ENCODE measurements around the gene CLPTM1L. TPM values are rescaled to one million over a fixed set of nuclear protein-coding genes. Genes with fewer than 3 reads are reported as not detected.

The CLPTM1L gene
- total and polyA plus RNA-seq, 7 donors, result 33.1 to 90.5 (median 52.5) TPM

DNA sequence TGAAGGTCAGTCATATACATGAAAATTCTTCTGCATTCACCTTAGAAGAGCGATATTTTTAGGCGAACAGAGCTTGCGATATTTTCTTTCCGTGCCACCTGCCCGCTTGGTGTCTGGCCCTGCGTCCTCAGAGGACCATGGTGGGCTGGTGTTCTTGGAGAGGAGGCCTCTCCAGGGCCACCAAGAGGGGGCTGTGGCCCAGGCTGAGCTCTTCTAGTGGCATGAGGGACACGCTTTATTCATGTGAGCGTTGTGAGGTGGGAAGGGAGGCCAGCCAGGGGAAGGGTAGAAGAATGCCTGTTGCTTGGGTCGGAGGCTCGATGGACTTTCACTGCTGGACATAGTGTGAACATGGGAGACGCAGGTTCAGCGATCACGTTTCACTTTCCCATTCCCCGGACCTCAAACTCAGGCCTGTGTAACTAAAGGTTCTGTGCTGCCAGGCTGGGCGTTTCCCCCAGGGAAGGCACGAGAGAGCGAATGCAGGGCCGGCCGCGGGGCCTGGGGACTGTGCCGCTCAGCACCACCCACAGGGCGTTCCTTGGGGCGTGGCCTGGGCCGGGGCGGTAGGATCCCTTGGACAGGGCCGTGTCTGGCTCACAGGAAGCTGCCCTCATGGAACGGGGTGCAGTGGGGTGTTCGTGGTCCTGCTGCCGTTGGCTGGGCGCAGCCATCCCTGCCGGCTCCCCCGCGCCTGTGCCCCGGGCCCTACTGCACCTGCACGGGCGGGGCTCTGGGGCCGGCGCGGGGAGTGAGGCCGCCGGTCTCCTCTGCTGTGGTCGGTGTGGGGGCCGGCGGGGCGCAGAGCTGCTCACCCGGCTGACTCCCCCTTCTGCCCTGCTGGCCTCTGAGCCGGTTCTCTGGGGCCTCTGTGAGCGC is 40.7 kb upstream of the CLPTM1L start:
- DNase-seq, result peak; percentile 91
- TF ChIP-seq EP300 (IDR thresholded peaks at IDR 0.05) (no peak), POLR2A (IDR thresholded peaks at IDR 0.05) (peak in 1 of 2 donors; percentile 33), POLR2AphosphoS5 (IDR thresholded peaks at IDR 0.05) (peak in 3 of 4 donors; percentile 48 to 54 (median 49))
- TF ChIP-seq, protein P1, sequence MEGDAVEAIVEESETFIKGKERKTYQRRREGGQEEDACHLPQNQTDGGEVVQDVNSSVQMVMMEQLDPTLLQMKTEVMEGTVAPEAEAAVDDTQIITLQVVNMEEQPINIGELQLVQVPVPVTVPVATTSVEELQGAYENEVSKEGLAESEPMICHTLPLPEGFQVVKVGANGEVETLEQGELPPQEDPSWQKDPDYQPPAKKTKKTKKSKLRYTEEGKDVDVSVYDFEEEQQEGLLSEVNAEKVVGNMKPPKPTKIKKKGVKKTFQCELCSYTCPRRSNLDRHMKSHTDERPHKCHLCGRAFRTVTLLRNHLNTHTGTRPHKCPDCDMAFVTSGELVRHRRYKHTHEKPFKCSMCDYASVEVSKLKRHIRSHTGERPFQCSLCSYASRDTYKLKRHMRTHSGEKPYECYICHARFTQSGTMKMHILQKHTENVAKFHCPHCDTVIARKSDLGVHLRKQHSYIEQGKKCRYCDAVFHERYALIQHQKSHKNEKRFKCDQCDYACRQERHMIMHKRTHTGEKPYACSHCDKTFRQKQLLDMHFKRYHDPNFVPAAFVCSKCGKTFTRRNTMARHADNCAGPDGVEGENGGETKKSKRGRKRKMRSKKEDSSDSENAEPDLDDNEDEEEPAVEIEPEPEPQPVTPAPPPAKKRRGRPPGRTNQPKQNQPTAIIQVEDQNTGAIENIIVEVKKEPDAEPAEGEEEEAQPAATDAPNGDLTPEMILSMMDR (IDR thresholded peaks at IDR 0.05), result no peak
- H3K27ac ChIP-seq, result peak overlapping the region; percentile 28 to 60 (median 58)
- WGBS, 2 donors, result 11 to 13% methylated on average over 48 of the region's 48 CpGs
- no peaks in the 10 kb centered on the region for H3K9me3 ChIP-seq
- H3K27me3 ChIP-seq, result peaks cover under 1 to 37% (median 4%) of the 10 kb centered on the region in 3 donors
- intact Hi-C loops (cut with DNase I), result loop anchor here (2.0 kb wide), 1 partner anchor 259 kb away; no protein-coding TSS in a partner anchor
- H3K4me3 ChIP-seq, result peak overlapping the region; percentile 49 to 64 (median 60)
- no peaks in the 10 kb centered on the region for H3K36me3 ChIP-seq
- peaks cover 0 to 19% (median 12%) of the 10 kb centered on the region in 4 donors for H3K4me1 ChIP-seq

DNA sequence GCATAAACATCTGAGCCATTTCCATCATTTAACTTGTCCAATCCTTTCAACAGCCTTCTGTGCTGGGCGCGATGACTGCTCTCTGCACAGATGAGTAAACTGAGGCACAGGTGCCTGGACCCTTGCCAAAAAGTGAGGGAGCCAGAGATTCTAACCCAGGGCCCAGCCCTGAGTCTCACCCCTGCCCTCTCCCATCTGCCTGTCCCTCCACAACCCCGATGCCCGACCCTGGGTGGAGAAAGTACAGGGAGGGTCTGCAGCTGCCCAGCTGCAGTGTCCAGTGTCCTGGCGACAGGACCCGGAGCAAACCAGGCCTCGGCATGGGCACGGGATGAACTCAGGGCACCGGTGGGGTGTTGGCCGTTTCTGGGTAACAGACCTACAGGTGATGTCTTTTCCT is 39.6 kb upstream of the CLPTM1L start:
- Histone ChIP-seq H3K4me1 (peaks cover 0 to 25% (median 15%) of the 10 kb centered on the region in 4 donors), H3K9me3 (no peaks in the 10 kb centered on the region), H3K36me3 (no peaks in the 10 kb centered on the region), H3K4me3 (no peak overlapping the region), H3K27me3 (peaks cover 0 to 43% (median 12%) of the 10 kb centered on the region in 3 donors), H3K27ac (no peak overlapping the region)
- TF ChIP-seq POLR2AphosphoS5 (IDR thresholded peaks at IDR 0.05), result no peak
- TF ChIP-seq, protein P1 (IDR thresholded peaks at IDR 0.05), result no peak
- no peak for TF ChIP-seq EP300 (IDR thresholded peaks at IDR 0.05)
- no peak for TF ChIP-seq POLR2A (IDR thresholded peaks at IDR 0.05)
- no peak for DNase-seq
- intact Hi-C loops (cut with DNase I), result loop anchor here (2.0 kb wide), 1 partner anchor 260 kb away; no protein-coding TSS in a partner anchor
- WGBS, 2 donors, result 47 to 87% methylated on average over 10 of the region's 10 CpGs

DNA sequence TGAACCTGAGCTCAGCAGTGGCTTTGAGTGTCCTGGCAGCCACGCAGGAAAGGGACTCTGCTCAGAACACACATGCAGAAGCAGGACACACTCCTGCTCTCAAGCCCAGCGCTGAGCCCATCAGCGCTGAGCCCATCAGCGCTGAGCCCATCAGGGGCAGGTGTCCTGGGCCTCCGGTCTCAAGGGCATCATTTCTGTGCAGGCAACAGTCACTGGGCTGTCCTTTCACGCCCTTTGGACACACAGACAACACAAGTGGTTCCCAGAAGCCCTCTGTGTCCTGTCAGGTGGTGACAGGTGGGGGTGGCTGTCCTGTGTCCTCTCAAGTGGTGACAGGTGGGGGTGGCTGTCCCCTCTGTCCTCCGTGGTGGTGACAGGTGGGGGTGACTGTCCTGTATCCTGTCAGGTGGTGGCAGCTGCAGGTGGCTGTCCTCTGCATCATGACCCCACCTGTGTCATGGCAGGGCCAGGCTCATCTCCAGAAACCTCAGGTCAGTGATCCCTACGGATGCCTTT is 39.0 kb upstream of the CLPTM1L start:
- DNase-seq, result no peak
- H3K27ac ChIP-seq, result no peak overlapping the region
- intact Hi-C loops (cut with DNase I), result loop anchor here (2.0 kb wide), 1 partner anchor 261 kb away; no protein-coding TSS in a partner anchor

DNA sequence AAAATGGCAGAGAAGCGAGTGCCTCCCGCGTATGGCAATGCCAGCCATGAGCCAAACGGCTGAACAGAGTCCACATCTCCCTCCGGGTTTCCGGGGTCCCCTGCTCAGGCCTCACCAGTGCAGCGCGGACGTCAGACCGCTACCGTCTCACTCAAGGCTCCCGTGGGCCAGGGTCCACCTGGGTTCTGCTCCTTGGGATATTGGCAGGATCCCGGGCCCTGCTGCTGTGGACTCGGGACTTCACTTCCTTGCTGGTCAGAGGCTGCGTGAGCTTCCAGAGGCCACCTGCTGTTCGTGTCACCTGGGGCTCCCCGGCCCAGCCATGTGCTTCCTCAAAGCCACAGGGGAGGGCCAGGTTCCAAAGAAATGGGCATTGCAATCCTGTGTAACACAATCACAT is 38.4 kb upstream of the CLPTM1L start:
- Histone ChIP-seq H3K4me1 (peaks cover 0 to 25% (median 15%) of the 10 kb centered on the region in 4 donors), H3K27ac (no peak overlapping the region), H3K27me3 (peaks cover 0 to 50% (median 12%) of the 10 kb centered on the region in 3 donors), H3K36me3 (no peaks in the 10 kb centered on the region), H3K9me3 (no peaks in the 10 kb centered on the region), H3K4me3 (no peak overlapping the region)
- intact Hi-C loops (cut with DNase I), result no loop called here
- DNase-seq, result no peak
- TF ChIP-seq POLR2AphosphoS5 (IDR thresholded peaks at IDR 0.05) (no peak), EP300 (IDR thresholded peaks at IDR 0.05) (no peak), POLR2A (IDR thresholded peaks at IDR 0.05) (no peak)
- TF ChIP-seq, protein P1 (IDR thresholded peaks at IDR 0.05), result no peak
- 80 to 84% methylated on average over 17 of the region's 17 CpGs for WGBS, 2 donors

More for the DNA sequence above, 39.0 kb upstream of the CLPTM1L start:
- Histone ChIP-seq H3K27me3 (peaks cover 0 to 48% (median 12%) of the 10 kb centered on the region in 3 donors), H3K4me3 (no peak overlapping the region), H3K36me3 (no peaks in the 10 kb centered on the region), H3K9me3 (no peaks in the 10 kb centered on the region), H3K4me1 (peaks cover 0 to 25% (median 15%) of the 10 kb centered on the region in 4 donors)
- TF ChIP-seq, protein P1 (IDR thresholded peaks at IDR 0.05), result no peak
- TF ChIP-seq POLR2A (IDR thresholded peaks at IDR 0.05), result no peak
- TF ChIP-seq EP300 (IDR thresholded peaks at IDR 0.05), result no peak
- TF ChIP-seq POLR2AphosphoS5 (IDR thresholded peaks at IDR 0.05), result no peak
- 79% methylated on average over 8 of the region's 8 CpGs for WGBS, 2 donors

Data from sigmoid colon (tissue), 7 donors.